Fibroblast of skin of right quadriceps (primary cell): ENCODE results near the gene KANSL1L.
"Not testable (repeated sequence)": the region's sequence is repeated elsewhere in the genome, so short reads cannot be mapped to it uniquely, and the experiment has no call there.

ENCODE experiments used
- DNase-seq: peaks from one replicate; pipeline ENCODE4 v3.0.0-alpha.2; 2013

Gene KANSL1L, protein sequence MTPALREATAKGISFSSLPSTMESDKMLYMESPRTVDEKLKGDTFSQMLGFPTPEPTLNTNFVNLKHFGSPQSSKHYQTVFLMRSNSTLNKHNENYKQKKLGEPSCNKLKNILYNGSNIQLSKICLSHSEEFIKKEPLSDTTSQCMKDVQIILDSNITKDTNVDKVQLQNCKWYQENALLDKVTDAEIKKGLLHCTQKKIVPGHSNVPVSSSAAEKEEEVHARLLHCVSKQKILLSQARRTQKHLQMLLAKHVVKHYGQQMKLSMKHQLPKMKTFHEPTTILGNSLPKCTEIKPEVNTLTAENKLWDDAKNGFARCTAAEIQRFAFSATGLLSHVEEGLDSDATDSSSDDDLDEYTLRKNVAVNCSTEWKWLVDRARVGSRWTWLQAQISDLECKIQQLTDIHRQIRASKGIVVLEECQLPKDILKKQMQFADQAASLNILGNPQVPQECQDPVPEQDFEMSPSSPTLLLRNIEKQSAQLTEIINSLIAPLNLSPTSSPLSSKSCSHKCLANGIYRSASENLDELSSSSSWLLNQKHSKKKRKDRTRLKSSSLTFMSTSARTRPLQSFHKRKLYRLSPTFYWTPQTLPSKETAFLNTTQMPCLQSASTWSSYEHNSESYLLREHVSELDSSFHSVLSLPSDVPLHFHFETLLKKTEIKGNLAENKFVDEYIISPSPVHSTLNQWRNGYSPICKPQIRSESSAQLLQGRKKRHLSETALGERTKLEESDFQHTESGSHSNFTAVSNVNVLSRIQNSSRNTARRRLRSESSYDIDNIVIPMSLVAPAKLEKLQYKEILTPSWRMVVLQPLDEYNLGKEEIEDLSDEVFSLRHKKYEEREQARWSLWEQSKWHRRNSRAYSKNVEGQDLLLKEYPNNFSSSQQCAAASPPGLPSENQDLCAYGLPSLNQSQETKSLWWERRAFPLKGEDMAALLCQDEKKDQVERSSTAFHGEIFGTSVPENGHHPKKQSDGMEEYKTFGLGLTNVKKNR

DNA sequence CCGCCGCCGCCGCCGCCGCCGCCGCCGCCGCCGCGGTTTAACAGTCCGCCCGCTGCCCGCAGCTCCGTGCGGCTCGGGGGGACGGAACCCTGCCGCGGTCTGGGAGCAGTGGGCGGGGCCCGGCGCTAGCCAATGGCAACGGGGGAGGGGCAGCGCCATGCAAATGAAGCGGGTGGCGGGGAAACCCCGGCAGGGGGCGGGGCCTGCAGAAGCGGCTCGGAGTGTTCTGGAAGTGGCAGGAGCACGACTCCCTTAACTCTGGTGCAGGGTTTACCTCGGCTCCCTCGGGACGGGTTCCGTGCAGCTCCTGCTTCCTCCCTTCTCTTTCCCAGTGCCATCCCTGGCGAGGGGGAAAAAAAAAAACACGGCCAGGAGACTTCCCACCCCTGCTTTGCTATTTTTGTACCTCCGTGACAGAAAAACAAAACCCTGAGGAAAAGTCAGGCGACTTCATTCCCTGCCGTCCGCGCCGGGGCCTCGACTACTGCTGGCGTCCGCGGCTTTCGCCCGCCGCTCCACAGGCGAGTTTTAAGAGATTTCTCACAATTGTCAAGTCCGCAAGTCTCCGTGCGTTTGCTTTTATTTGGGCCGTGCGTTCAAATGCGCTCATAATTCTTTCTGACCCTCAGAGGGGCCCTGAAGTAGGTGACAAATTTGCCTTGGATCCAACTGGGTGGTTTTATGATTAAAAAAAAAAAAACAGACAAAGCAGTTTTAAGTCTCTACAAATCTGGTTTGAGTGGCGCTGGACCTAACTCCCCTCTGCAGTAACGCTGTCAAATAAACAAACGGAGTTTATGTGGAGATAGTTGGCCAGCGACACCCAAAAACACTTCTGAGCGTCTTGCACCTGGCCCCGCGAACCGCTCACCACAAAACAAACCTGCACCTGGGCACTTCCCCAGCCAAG, at the start of gene KANSL1L:
Gene KANSL1L, minus strand, starts transcription at position 101 of the 910 bp plus-strand sequence. CDS start 16,827 bp downstream, outside the sequence.
- peak; percentile 94 for DNase-seq

DNA sequence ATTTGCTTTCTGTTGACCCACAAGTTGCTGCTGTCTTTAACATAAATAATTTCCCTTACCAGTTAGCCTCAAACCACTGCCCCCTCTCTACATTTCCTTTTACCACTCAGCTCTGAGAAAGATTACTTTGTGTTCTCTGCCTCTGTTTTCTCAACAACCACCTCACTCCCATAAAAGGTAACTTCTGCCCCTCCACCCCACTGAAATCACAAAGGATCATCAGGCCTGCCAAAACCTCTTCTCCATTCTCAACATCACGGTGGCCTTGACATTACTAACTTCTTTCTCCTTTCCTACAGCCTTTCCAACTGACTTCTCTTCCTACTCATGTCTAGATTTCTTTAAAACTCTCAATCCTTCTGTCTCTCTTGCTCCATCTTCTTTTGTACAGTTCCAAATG, 43.9 kb upstream of the KANSL1L start:
- DNase-seq, result no peak

DNA sequence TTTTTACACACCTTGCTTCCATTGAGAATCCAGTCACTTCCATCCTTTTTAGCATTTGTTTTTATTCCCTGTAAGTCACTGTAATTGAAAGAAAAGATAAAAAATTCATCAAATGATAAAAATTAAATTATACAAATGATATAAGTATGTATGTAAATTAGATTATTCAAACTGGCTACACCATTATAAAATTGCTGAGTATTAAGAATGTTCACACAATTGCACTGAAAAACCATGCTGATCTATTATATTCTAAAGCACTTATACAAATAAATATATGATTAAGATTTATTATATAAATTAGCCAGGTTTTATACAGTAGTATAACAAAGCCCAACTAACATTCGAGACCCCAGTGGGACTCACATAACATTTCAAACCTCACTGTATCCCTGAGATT, 39.0 kb upstream of the KANSL1L start:
- no peak for DNase-seq

DNA sequence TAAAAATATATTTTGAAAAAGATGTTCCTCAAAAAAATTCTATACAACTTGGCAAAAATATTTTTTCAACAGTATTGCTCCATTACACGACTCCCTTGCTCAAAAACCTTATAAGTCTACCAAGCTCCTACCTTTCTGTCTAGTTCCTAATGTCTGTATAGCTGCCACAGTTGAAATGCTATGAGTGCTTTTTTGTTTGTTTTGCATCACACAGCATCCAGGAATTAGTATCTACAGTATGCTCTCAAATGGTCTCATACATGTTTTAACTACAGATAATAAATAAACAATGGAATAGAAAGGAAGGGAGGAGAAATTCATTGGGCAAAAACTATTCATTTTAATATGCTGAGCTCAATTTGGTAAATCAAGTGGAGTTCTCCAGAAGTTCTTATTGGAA, 36.7 kb upstream of the KANSL1L start:
- no peak for DNase-seq

DNA sequence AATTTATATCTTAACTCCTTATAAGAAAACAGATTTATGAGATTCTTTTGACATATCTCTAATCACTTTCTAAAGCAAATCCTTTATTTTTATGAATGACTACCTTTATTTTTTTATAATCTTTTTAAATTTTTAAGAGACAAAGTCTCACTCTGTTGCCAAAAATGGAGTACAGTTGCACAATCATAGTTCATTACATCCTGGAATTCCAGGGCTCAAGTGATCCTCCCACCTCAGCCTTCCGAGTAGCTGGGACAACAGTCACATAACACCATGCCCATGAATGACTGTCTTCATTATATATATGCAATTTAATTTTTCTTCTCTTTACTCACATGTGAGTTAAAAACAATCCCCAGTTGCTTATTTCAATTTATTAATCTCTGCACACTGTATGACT, 32.3 kb upstream of the KANSL1L start:
- DNase-seq, result no peak

DNA sequence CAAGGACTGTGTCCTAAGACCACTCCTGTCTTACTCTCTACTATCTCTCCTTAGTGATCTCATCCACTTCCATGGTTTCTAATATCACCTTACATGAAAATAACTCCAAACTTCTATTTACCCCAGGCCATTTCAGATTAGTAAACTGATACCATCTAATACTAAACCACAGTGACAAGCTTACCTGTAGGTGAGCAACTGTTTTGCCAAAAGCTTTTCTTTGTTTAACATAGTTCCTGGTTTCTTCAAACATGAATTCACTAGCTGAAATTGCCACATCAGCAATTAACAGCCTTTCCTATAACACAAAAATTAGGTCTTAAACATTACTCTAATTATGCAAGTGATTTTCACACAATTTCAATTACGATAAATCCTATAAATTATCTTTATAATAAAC, 31.9 kb upstream of the KANSL1L start:
- DNase-seq, result no peak

DNA sequence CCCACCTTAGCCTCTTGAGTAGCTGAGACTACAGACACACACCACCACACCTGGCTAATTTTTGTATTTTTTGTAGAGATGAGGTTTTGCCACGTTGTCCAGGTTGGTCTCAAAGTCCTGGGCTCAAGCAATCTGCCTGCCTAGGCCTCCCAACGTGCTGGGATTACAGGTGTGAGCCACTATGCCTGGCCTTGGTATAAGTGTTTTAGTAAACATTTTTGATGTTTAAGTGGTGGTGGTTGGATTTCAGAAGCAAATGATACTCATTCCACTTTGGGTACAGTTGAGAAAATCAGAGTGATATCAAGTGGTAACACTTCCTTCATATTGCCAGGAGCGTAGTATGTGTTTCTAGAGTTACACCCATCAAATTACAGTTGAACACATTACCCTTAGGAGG, 28.6 kb upstream of the KANSL1L start:
- no peak for DNase-seq

DNA sequence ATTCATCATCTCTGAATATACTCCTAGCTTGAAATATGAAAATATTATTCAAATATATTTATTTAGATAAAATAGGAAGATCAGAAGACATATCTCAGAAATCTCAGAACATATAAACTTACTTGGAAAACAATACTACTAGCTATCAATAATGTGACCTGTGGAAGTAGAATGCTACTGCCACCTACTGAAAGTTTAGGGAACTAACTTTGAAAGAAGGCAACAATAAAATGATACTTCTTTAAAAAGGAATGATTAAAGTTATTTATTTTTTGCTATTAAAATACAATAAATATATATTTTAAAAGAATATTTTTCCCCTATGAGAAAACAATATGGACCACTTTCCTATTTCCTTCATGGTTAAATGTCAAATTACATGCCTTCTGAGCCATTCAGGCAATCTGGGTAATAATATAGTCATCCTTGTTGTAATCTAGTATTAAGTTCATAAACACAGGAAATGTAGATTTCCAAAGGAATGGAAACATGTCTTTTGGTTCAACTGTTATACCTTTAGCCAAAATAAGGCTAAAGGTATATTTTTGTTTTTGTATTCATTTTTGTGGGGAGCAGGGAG, 28.1 kb upstream of the KANSL1L start:
- peak; percentile 21 for DNase-seq

DNA sequence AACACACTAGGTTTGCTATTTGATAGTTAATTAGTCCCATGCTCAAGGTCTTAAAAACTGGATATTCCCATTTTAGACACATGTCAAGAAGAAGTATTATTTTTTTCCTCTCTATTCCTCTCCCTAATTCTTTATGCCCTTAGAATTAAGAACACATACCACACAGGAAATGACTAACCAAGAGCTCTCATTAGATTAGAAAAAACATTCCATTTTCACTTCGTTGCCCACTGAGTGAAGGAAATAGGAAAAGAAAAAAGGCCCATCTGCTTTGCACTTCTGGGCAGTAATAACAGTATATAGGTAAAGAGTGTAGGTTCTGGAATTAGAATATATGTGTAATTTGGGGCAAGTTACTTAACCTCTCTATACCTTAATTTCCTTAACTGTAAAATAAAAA, 27.1 kb upstream of the KANSL1L start:
- peak; percentile 17 for DNase-seq

DNA sequence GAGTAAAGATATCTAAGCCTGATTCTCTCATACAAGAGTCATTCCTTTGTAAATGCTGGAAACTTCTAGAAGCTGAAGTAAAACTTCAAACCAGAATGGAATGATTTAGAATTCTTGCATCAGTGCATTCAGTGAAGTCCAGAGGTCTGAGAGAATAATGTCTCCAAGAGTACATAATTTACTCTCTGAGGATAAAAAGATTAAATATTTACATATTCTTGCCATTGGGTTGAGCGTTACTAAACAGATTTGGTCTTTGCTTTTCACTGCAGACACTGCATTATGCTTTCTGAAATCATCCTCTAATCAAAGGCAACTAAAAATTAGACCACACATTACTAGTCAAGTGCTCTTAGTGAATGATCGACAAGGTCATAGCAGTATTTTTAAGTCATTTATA, 26.5 kb upstream of the KANSL1L start:
- no peak for DNase-seq

DNA sequence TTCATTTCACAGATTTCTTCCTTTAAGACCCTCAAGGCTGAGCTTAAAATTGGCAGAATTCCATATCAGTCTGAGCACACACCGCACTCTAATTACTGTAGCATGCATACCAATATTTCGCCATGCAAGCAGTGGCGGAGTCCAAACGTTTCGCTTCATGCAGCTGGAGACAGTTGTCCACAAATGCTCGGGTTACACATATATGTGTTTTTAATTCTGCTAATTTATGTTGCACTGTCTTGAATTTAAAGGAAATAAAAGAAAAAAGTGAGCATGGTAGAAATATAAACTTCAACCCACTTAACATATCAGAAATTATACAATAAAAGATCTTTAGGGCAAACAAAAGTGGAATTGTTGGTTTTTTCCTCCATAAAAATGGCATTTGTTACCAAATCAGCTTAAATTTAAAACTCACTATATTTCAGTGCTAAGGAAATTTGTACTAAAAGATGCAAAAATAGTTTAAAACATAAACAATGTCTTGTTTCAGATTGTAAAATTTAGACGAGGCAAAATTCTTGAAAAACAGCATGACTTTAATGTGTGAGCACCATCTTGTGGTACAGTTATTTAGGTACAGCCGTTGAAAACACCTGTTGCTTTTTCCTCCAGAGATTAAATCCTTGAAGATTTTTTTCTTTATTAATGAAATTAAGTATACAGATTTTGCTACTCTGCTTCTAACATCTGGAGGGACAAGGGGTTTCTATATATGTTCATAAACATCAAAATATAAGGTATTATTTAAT, 24.1 kb upstream of the KANSL1L start:
- DNase-seq, result peak; percentile 34

DNA sequence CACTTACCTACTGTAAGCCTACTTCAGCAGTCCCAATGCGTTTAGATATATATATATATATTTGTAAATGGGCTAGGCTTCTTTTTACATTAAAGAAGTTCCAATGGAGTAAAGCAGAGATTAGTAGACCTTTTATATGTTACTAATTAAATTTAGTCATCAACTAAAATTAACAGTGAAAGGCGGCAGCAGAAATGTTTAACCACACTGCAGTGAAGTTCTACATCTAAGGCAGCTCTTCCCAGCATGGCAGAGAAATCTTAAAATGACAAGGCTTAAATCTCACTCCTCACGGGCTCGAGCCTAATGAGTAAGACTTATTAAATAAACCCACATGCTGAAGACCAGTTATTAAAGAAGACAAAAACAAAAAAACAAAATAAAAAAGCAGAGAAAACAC, 19.1 kb upstream of the KANSL1L start:
- no peak for DNase-seq

DNA sequence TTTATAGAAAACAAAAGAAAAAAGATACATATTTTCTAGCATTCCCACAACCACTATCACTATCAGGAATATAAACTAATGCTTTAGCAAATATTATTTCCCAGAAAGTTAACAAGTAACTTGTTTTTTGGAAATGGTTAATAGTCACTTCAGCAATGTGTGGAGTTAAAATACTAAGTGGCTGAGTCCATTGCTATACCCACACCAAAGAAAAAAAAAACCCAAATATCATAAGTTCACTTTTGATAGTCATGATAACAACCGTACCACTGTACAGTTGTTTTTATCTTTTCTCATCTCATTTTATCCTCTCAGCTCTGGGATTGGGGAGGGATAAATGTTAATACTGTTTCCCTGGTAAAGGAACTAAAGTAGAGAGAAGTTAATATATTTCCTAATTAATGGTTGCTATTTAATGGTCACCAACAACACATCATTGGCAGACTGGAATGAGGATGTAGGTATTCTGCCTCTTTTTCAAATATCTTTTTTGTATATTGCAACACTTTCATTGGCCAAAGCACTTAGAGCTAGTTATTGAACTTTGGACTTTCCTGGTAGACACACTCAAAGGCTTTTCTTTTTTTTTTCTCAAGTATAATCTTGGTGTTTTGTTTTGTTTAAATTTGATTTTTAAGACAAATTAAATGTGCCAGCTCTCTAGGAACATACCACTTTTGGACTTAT, 18.4 kb upstream of the KANSL1L start:
- no peak for DNase-seq

DNA sequence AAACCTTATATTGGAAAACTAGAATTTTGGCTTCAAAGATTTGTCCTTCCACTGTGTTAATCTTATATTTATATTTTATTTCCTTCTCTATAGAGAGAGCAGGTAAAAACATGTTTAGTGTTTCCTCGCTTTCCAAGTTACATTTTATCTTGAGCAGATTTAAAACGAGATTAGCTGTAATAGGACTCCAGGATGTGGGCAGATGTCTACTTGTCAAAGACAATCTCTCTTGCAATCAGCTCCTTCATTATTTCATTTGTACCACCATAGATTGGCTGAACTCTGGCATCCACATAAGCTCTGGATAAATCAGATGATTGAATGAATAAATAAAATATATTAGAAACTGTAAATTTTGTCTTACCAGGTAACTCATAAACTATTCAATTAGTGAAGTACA, 17.5 kb upstream of the KANSL1L start:
- DNase-seq, result no peak

DNA sequence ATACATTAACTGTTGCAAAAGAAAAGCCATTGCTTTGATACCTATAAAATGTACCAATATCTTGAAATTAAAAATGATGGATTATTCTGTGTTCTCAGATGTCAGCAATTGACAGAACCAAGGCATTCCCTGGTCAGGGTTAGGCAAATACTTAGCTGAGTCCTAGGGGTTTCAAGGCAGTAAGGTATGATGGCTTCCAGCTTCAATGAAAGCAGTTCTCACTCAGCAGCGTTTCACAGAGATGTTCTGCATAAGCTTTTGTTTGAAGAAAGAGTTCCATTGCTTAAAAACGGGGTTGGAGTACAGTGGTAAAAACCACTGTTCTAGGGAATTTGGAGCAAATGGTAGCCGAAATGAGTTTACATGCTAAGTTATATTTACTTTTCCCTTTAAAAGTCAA, 17.0 kb upstream of the KANSL1L start:
- no peak for DNase-seq

DNA sequence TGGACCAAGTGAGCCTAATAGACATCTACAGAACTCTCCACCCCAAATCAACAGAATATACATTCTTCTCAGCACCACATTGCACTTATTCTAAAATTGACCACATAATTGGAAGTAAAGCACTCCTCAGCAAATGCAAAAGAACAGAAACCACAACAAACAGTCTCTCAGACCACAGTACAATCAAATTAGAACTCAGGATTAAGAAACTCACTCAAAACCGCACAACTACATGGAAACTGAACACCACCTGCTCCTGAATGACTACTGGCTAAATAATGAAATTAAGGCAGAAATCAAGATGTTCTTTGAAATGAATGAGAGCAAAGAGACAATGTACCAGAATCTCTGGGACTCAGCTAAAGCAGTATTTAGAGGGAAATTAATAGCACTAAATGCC, 12.7 kb upstream of the KANSL1L start:
- DNase-seq, result not testable (repeated sequence)

DNA sequence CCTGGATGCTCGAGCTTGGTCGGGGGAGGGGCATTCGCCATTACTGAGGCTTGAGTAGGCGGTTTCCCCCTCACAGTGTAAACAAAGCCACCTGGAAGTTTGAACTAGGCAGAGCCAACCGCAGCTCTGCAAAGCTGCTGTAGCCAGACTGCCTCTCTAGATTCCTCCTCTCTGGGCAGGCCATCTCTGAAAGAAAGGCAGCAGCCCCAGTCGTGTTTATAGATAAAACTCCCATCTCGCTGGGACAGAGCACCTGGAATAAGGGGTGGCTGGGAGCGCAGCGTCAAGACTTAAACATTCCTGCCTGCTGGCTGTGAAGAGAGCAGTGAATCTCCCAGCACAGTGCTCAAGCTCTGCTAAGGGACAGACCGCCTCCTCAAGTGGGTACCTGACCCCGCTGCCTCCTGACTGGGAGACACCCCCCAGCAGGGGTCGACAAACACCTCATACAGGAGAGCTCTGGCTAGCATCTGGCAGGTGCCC, 10.4 kb upstream of the KANSL1L start:
- DNase-seq, result not testable (repeated sequence)

DNA sequence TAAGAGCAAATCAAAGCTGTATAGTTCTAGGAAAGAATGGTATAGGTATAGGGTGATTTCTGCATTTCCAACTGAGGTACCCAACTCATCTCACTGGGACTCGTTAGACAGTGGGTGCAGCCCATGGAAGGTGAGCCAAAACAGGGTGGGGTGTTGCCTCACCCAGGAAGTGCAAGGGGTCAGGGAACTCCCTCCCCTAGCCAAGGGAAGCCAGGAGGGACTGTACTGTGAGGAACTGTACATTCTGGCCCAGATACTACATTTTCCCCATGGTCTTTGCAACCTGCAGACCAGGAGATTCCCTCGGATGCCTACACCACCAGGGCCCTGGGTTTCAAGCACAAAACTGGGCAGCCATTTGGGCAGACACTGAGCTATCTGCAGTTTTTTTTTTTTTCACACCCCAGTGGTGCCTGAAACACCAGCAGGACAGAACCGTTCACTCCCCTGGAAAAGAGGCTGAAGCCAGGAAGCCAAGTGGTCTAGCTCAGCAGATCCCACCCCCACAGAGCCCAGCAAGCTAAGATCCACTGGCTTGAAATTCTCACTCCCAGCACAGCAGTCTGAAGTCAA, 9.9 kb upstream of the KANSL1L start:
- not testable (repeated sequence) for DNase-seq

DNA sequence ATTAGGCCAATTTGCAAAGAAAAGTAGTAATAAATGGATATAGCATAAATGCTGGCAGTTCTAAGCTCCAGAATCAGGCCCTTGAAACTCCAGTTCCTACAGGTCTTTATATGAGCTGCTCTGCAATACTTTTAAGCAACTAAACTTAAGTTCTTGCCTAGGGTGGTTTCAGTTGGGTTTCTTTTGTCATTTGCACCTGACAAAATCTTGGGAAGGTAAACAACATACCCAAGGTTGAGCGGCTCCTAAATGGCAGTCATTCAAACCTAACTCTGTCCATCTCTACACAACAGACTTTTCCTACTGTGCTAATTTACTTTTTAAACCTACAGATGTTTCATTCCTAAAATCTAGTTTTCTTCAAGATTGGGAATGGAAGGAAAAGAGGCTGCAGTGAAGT, 9.3 kb upstream of the KANSL1L start:
- no peak for DNase-seq

DNA sequence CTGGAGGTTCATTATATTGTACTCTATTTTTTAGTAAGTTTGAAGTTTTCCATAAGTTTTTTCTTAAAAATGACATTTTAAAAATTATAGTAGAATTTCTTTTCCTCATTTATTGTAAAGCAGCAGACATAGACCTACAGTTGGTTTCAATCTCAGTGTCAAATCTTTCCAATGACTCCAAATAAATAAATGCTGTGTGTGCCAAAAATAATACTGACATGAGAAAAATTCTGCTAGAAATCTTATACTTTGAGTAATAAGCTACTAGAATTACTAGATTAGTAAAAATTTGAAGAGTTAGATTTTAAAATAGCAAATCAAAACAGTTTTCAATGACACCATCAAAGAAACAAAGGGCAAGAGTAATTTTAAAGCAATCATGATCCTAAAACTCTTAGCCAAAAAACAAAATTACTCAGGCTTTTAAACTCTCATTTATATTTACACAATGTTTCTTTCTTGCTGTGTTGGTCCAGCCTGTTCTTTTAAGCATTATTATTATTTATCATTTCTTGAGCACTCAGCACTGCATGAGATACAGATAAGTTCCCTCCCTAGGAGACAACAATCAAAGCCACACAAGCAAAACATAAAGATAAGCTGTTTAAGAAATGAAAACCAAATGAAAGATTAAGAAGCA, 8.3 kb upstream of the KANSL1L start:
- DNase-seq, result no peak
